K562 (cell line): ENCODE results near the gene ISG20L2. TPM values are rescaled to one million over a fixed set of nuclear protein-coding genes. Genes with fewer than 3 reads are reported as not detected.

Source experiments
- ESRRA ChIP-seq: fragments of 450-650 bp; IDR thresholded peaks from 2 replicates; pipeline ENCODE4 v1.6.1; 2014; ENCODE audit warnings: low read depth, mild to moderate bottlenecking, moderate library complexity, borderline replicate concordance
- GTF2F1 ChIP-seq: IDR thresholded peaks from 2 replicates; pipeline ENCODE4 v1.6.1; 2011; ENCODE audit warnings: low read depth, low read length, improper control_type of control experiment
- HNRNPL ChIP-seq: fragments of 200-400 bp; formaldehyde crosslinking; IDR thresholded peaks from 2 replicates; pipeline ENCODE4 v1.6.1; 2017; ENCODE audit warnings: low read depth, mild to moderate bottlenecking, low read length
- MNT ChIP-seq, 2 experiments: fragments of 450-650 bp; conservative IDR thresholded peaks; 2 replicates each; pipeline ENCODE4 v1.6.1; 2017; ENCODE audit warnings: mild to moderate bottlenecking in 2 of 2, moderate library complexity in 2 of 2
- RNF2 ChIP-seq: sonication (generic); IDR thresholded peaks from 2 replicates; pipeline ENCODE4 v1.6.1; 2016
- TCF3 ChIP-seq: sonication (generic); formaldehyde crosslinking; IDR thresholded peaks from 2 replicates; pipeline ENCODE4 v1.4.0; 2020; ENCODE audit warnings: mild to moderate bottlenecking, missing genetic modification reagents
- ZEB2 ChIP-seq: fragments of 450-650 bp; IDR thresholded peaks from 2 replicates; pipeline ENCODE4 v1.6.1; 2016
- ZNF140 ChIP-seq: fragments of 250-450 bp; sonication (Bioruptor Pico); IDR thresholded peaks from 2 replicates; pipeline ENCODE4 v1.8.0; 2021; ENCODE audit warnings: moderate library complexity, mild to moderate bottlenecking, inconsistent platforms
- ZNF639 ChIP-seq, 2 experiments: fragments of 200-800 bp in 1 of 2; sonication (Bioruptor generic) in 1 of 2; sonication (generic) in 1 of 2; formaldehyde crosslinking in 1 of 2; IDR thresholded peaks in 1 of 2; conservative IDR thresholded peaks in 1 of 2; 2 replicates each; pipeline versions ENCODE4 v1.5.0 to v1.6.1; 2016 to 2020; ENCODE audit warnings: missing compliant biosample characterization in 1 of 2, missing genetic modification characterization in 1 of 2, missing genetic modification reagents in 1 of 2
- ZNF699 ChIP-seq: fragments of 250-450 bp; sonication (Bioruptor Pico); IDR thresholded peaks from 2 replicates; pipeline ENCODE4 v1.8.0; 2021; ENCODE audit warnings: mild to moderate bottlenecking, moderate library complexity; ENCODE audit not compliant: insufficient replicate concordance
- ZSCAN32 ChIP-seq: fragments of 450-650 bp; formaldehyde crosslinking; IDR thresholded peaks from 2 replicates; pipeline ENCODE4 v1.4.0; 2020; ENCODE audit warnings: mild to moderate bottlenecking, moderate library complexity
- polyA plus RNA-seq, 8 experiments: library from polyadenylated mRNA; depleted of rRNA in 4 of 8; stranded (reverse) in 5 of 8; unstranded in 3 of 8; fragments of >200 nt; fragmentation: Nextera tagmentation in 2 of 8; fragmentation: Illumina TruSeq in 1 of 8; extraction: Ambion mirVana in 2 of 8; extraction: Trizol in 1 of 8; gene quantifications; 2 replicates each; pipeline versions ENCODE4 v1.2.1 to v1.2.3, GENCODE V29; 2011 to 2014; ENCODE audit warnings: inconsistent platforms in 1 of 8, missing spikeins in 1 of 8
- total RNA-seq, 7 experiments: library from RNA; depleted of rRNA in 6 of 7; stranded (reverse); fragments of >200 nt in 6 of 7; fragmentation: Illumina TruSeq in 2 of 7; extraction: Trizol in 2 of 7; gene quantifications; 2 replicates each; pipeline versions ENCODE4 v1.2.1 to v1.2.3, GENCODE V29; 2011 to 2021; ENCODE audit warnings: low replicate concordance in 1 of 7
- TF ChIP-seq, protein P1 (sequence below): fragments of 450-650 bp; IDR thresholded peaks from 2 replicates; pipeline ENCODE4 v1.6.1; 2014; ENCODE audit warnings: low read depth, mild to moderate bottlenecking, moderate library complexity, borderline replicate concordance
- TF ChIP-seq, protein P2 (sequence below): sonication (generic); formaldehyde crosslinking; IDR thresholded peaks from 2 replicates; pipeline ENCODE4 v1.8.0; 2023; ENCODE audit warnings: mild to moderate bottlenecking, missing genetic modification reagents
- TF ChIP-seq, protein P3 (sequence below): sonication (generic); formaldehyde crosslinking; IDR thresholded peaks from 2 replicates; pipeline ENCODE4 v1.8.0; 2022; ENCODE audit warnings: mild to moderate bottlenecking, missing genetic modification reagents

ISG20L2 gene
- total and polyA plus RNA-seq, 9 of the 15 experiments (the other 6 are each of a cell fraction or from before 2014, with no cell fraction given): 21.3 to 130 (median 50.3) TPM

- TF ChIP-seq MNT (conservative IDR thresholded peaks at IDR 0.05) (peak; percentile 96 to 98), RNF2 (peak; percentile 82), HNRNPL (no peak), ZEB2 (peak; percentile 67; the same call in 1 of the 2 replicates), ZSCAN32 (no peak), ZNF639 (CRISPR knock-in tag; conservative IDR thresholded peaks at IDR 0.05 in 1 of 2, IDR thresholded peaks at IDR 0.05 in 1 of 2) (peak in 1 of 2 experiments; percentile 85; a peak in 2 of 4 replicates), GTF2F1 (0 out of 2 replicates have a peak, but pooled peaks have one; percentile 15), ESRRA (peak; percentile 5; the same call in 1 of the 2 replicates), ZNF140 (CRISPR knock-in tag) (no peak), ZNF699 (CRISPR knock-in tag) (no peak), TCF3 (CRISPR knock-in tag) (0 out of 2 replicates have a peak, but pooled peaks have one; percentile 2)
- TF ChIP-seq, protein P1, sequence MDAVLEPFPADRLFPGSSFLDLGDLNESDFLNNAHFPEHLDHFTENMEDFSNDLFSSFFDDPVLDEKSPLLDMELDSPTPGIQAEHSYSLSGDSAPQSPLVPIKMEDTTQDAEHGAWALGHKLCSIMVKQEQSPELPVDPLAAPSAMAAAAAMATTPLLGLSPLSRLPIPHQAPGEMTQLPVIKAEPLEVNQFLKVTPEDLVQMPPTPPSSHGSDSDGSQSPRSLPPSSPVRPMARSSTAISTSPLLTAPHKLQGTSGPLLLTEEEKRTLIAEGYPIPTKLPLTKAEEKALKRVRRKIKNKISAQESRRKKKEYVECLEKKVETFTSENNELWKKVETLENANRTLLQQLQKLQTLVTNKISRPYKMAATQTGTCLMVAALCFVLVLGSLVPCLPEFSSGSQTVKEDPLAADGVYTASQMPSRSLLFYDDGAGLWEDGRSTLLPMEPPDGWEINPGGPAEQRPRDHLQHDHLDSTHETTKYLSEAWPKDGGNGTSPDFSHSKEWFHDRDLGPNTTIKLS: peak; percentile 97
- TF ChIP-seq, protein P2, sequence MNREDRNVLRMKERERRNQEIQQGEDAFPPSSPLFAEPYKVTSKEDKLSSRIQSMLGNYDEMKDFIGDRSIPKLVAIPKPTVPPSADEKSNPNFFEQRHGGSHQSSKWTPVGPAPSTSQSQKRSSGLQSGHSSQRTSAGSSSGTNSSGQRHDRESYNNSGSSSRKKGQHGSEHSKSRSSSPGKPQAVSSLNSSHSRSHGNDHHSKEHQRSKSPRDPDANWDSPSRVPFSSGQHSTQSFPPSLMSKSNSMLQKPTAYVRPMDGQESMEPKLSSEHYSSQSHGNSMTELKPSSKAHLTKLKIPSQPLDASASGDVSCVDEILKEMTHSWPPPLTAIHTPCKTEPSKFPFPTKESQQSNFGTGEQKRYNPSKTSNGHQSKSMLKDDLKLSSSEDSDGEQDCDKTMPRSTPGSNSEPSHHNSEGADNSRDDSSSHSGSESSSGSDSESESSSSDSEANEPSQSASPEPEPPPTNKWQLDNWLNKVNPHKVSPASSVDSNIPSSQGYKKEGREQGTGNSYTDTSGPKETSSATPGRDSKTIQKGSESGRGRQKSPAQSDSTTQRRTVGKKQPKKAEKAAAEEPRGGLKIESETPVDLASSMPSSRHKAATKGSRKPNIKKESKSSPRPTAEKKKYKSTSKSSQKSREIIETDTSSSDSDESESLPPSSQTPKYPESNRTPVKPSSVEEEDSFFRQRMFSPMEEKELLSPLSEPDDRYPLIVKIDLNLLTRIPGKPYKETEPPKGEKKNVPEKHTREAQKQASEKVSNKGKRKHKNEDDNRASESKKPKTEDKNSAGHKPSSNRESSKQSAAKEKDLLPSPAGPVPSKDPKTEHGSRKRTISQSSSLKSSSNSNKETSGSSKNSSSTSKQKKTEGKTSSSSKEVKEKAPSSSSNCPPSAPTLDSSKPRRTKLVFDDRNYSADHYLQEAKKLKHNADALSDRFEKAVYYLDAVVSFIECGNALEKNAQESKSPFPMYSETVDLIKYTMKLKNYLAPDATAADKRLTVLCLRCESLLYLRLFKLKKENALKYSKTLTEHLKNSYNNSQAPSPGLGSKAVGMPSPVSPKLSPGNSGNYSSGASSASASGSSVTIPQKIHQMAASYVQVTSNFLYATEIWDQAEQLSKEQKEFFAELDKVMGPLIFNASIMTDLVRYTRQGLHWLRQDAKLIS: peak; percentile 17; the same call in 1 of the 2 replicates
- TF ChIP-seq, protein P3, sequence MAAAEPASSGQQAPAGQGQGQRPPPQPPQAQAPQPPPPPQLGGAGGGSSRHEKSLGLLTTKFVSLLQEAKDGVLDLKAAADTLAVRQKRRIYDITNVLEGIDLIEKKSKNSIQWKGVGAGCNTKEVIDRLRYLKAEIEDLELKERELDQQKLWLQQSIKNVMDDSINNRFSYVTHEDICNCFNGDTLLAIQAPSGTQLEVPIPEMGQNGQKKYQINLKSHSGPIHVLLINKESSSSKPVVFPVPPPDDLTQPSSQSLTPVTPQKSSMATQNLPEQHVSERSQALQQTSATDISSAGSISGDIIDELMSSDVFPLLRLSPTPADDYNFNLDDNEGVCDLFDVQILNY (CRISPR knock-in tag): no peak
Measured at GRCh38 chr1:156740741-156741480, 12.3 kb upstream of the ISG20L2 start, which contains the start of gene MRPL24 (continued).
